Measurements from ENCODE around the gene UGT1A7. TPM values are rescaled to one million over a fixed set of nuclear protein-coding genes. Genes with fewer than 3 reads are reported as not detected.
"Not testable (repeated sequence)": the region's sequence is repeated elsewhere in the genome, so short reads cannot be mapped to it uniquely, and the experiment has no call there.

The UGT1A7 gene
- total and polyA plus RNA-seq, 9 of the 15 experiments (the other 6 are each of a cell fraction or from before 2014, with no cell fraction given): not detected

GRCh38 chr2:233736868-233737653, 55.4 kb downstream of the UGT1A7 start:
- H3K27ac ChIP-seq (ENCODE audit: extremely low read depth, low read depth, low read length); H3K79me2 ChIP-seq (ENCODE audit: control insufficient read depth, insufficient read depth, low read length); H3K4me3 ChIP-seq; H3K4me1 ChIP-seq (replicated peaks in 1 of 2; ENCODE audit: control insufficient read depth in 2 of 2, insufficient read depth in 2 of 2, low read length in 2 of 2); H3K9me1 ChIP-seq (ENCODE audit: control insufficient read depth, insufficient read depth, low read length); H2AFZ ChIP-seq (ENCODE audit: low read depth, low read length); ATAC-seq; CTCF ChIA-PET (ENCODE audit: low intra/inter-chr PET ratio); H4K20me1 ChIP-seq (replicated peaks; ENCODE audit: control insufficient read depth, insufficient read depth, low read length); H3K9ac ChIP-seq (ENCODE audit: insufficient read depth in 1 of 2, low read depth in 2 of 2, low read length in 2 of 2); DNase-seq (ENCODE audit: extremely low read depth in 1 of 4, low spot score in 3 of 4); H3K36me3 ChIP-seq (ENCODE audit: control insufficient read depth, insufficient read depth, low read length); BruUV-seq (replicated peaks); in situ Hi-C loops (cut with MboI); FAIRE-seq; H3K9me3 ChIP-seq (replicated peaks; ENCODE audit: control insufficient read depth, insufficient read depth, low read depth, low read length); H3K27me3 ChIP-seq (ENCODE audit: control insufficient read depth in 2 of 2, insufficient read depth in 2 of 2, low read length in 2 of 2); H3K4me2 ChIP-seq (ENCODE audit: insufficient read depth, low read length); intact Hi-C loops (cut with micrococcal nuclease): not testable (repeated sequence)
- POLR2A ChIA-PET: interaction anchor here (0.7 kb wide), 1 partner anchor 29 kb away, joined by 3 read pairs; no protein-coding TSS in a partner anchor
- 0% methylated on average over 13 of the region's 14 CpGs for WGBS (ENCODE audit: insufficient coverage, low coverage, missing lambda C conversion rate)

GRCh38 chr2:233740870-233741269, 59.2 kb downstream of the UGT1A7 start:
- intact Hi-C loops (cut with micrococcal nuclease) (no loop called here), in situ Hi-C loops (cut with MboI) (no loop called here)
- H4K20me1 ChIP-seq (replicated peaks; ENCODE audit: control insufficient read depth, insufficient read depth, low read length): no peaks in the 10 kb centered on the region
- no peak overlapping the region for H3K4me3 ChIP-seq
- no peaks in the 10 kb centered on the region for H3K36me3 ChIP-seq (ENCODE audit: control insufficient read depth, insufficient read depth, low read length)
- no peak overlapping the region for H2AFZ ChIP-seq (ENCODE audit: low read depth, low read length)
- CTCF ChIA-PET (ENCODE audit: low intra/inter-chr PET ratio): no interaction called here
- no TSS peak for BruUV-seq (replicated peaks)
- no peak for FAIRE-seq
- H3K27ac ChIP-seq (ENCODE audit: extremely low read depth, low read depth, low read length): no peak overlapping the region
- no peak overlapping the region for H3K4me2 ChIP-seq (ENCODE audit: insufficient read depth, low read length)
- DNase-seq (ENCODE audit: extremely low read depth in 1 of 4, low spot score in 3 of 4): no peak
- H3K9ac ChIP-seq (ENCODE audit: insufficient read depth in 1 of 2, low read depth in 2 of 2, low read length in 2 of 2): no peak overlapping the region
- no peak for TF ChIP-seq ZNF282 (CRISPR knock-in tag; IDR thresholded peaks at IDR 0.05)
- TF ChIP-seq PATZ1 (CRISPR knock-in tag; IDR thresholded peaks at IDR 0.05; ENCODE audit: borderline replicate concordance): no peak
- TF ChIP-seq ZNF561 (CRISPR knock-in tag; conservative IDR thresholded peaks at IDR 0.05): no peak
- no peak for TF ChIP-seq OTX1 (CRISPR knock-in tag; IDR thresholded peaks at IDR 0.05)
- TF ChIP-seq GATAD2A (IDR thresholded peaks at IDR 0.05): no peak
- no peak for TF ChIP-seq POLR2B (IDR thresholded peaks at IDR 0.05; ENCODE audit: low read depth, partially characterized antibody)
- no peak for TF ChIP-seq DLX4 (CRISPR knock-in tag; IDR thresholded peaks at IDR 0.05)
- no peak for TF ChIP-seq ZNF280B (CRISPR knock-in tag; IDR thresholded peaks at IDR 0.05)
- TF ChIP-seq ZNF3 (CRISPR knock-in tag; IDR thresholded peaks at IDR 0.05): no peak
- POLR2A ChIA-PET: no interaction called here
- no peaks in the 10 kb centered on the region for H3K9me3 ChIP-seq (replicated peaks; ENCODE audit: control insufficient read depth, insufficient read depth, low read depth, low read length)
- no peaks in the 10 kb centered on the region for H3K9me1 ChIP-seq (ENCODE audit: control insufficient read depth, insufficient read depth, low read length)
- no peaks in the 10 kb centered on the region for H3K79me2 ChIP-seq (ENCODE audit: control insufficient read depth, insufficient read depth, low read length)
- WGBS (ENCODE audit: insufficient coverage, low coverage, missing lambda C conversion rate): 0% methylated on average over 2 of the region's 2 CpGs
- H3K4me1 ChIP-seq (replicated peaks in 1 of 2; ENCODE audit: control insufficient read depth in 2 of 2, insufficient read depth in 2 of 2, low read length in 2 of 2): peaks cover 0 to 7% of the 10 kb centered on the region in 2 experiments; a peak in 2 of 5 replicates
- no peak for ATAC-seq
- H3K27me3 ChIP-seq (ENCODE audit: control insufficient read depth in 2 of 2, insufficient read depth in 2 of 2, low read length in 2 of 2): no peaks in the 10 kb centered on the region
